H1 (cell line): ENCODE data around the gene TWNK. TPM values are rescaled to one million over a fixed set of nuclear protein-coding genes. Genes with fewer than 3 reads are reported as not detected.

ENCODE experiments used
- BACH1 ChIP-seq: IDR thresholded peaks from 2 replicates; pipeline ENCODE4 v1.6.1; 2012; ENCODE audit warnings: low read length, improper control_type of control experiment
- EZH2 ChIP-seq: fragments of 200-600 bp; sonication (generic); IDR thresholded peaks from 2 replicates; pipeline ENCODE4 v1.7.1; 2012; ENCODE audit warnings: low read depth, mild to moderate bottlenecking, moderate library complexity, low read length, inconsistent platforms; ENCODE audit not compliant: severe bottlenecking
- JUND ChIP-seq: IDR thresholded peaks from 2 replicates; pipeline ENCODE4 v1.6.1; 2011; ENCODE audit warnings: mild to moderate bottlenecking, improper control_type of control experiment, low read length
- NANOG ChIP-seq: IDR thresholded peaks from 2 replicates; pipeline ENCODE4 v1.6.1; 2011; ENCODE audit warnings: low read length, low read depth, mild to moderate bottlenecking, inconsistent platforms; ENCODE audit not compliant: insufficient read depth, poor library complexity, severe bottlenecking
- NRF1 ChIP-seq: IDR thresholded peaks from 2 replicates; pipeline ENCODE4 v1.6.1; 2011; ENCODE audit warnings: mild to moderate bottlenecking, low read depth, low read length, improper control_type of control experiment
- POLR2A ChIP-seq, 2 experiments: IDR thresholded peaks; 1 replicate in 1 of 2; 2 replicates in 1 of 2; pipeline ENCODE4 v1.6.1; 2011; ENCODE audit warnings: low read depth in 2 of 2, low read length in 2 of 2, mild to moderate bottlenecking in 2 of 2; ENCODE audit errors: control extremely low read depth in 1 of 2
- RFX5 ChIP-seq: IDR thresholded peaks from 2 replicates; pipeline ENCODE4 v1.6.1; 2011; ENCODE audit warnings: low read depth, low read length, improper control_type of control experiment, borderline replicate concordance
- SAP30 ChIP-seq: fragments of 300-600 bp; sonication (generic); IDR thresholded peaks from 2 replicates; pipeline ENCODE4 v1.7.1; 2012; ENCODE audit warnings: low read length, moderate library complexity, mild to moderate bottlenecking, inconsistent platforms; ENCODE audit not compliant: insufficient read depth, insufficient replicate concordance
- SIX5 ChIP-seq: IDR thresholded peaks from 2 replicates; pipeline ENCODE4 v1.6.1; 2011; ENCODE audit warnings: mild to moderate bottlenecking, low read depth, low read length
- TBP ChIP-seq: IDR thresholded peaks from 2 replicates; pipeline ENCODE4 v1.6.1; 2011; ENCODE audit warnings: low read depth, low read length, improper control_type of control experiment
- TEAD4 ChIP-seq: IDR thresholded peaks from 2 replicates; pipeline ENCODE4 v1.6.1; 2012; ENCODE audit warnings: low read depth, low read length, inconsistent platforms, mixed read lengths
- polyA plus RNA-seq, 7 experiments: library from polyadenylated mRNA; depleted of rRNA in 3 of 7; stranded (reverse) in 5 of 7; unstranded in 2 of 7; fragments of >200 nt in 5 of 7; fragments of 200-250 nt in 2 of 7; gene quantifications; 1 replicate in 5 of 7; 2 replicates in 1 of 7; 4 replicates in 1 of 7; pipeline versions ENCODE4 v1.2.1 to v1.2.3, GENCODE V29; 2011 to 2013; ENCODE audit warnings: missing spikeins in 2 of 7, mixed read lengths in 2 of 7
- total RNA-seq: library from RNA; stranded (reverse); fragmentation: NEBNext Ultra II Directional; extraction: Animal tissue kit (Norgen Biotek cat#: 25700); gene quantifications from 2 replicates; pipeline ENCODE4 v1.2.1, GENCODE V29; 2021

TWNK gene
- total and polyA plus RNA-seq, 2 of the 8 experiments (the other 6 are each of a cell fraction or from before 2014, with no cell fraction given), result 15.4 to 32.5 TPM

DNA sequence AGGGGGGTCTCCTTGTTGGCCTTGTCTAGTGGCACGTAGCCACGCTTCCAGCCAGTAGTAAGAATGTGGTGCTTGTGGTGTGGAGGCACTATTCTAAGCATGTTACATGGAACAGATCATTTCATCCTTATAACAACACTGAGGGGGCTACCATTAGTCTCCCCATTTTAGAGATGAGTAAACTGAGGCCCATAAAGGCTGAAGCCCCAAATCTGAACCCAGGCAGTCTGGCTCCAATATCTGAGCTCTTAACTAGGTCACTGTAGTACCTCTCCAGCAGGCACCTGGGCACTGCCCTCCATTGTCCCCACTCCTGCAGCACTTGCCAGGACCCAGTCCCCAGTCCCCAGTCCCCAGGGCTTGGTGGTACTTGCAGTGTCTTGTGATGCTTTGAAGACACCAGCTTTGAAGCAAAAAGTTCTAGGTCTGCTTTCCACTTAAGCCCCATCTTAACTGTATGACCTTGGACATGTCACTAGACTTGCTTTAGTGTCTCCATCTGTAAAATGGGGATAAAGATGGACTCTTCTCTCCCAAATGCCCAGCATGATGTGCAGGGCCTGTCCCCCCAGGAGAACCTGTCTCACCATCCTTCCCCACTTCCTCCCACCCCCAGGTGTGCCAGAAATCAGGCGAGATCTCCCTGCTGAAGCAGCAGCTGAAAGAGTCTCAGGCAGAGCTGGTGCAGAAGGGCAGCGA lies 18.7 kb downstream of the TWNK start (continued):
- TF ChIP-seq RFX5, result no peak
- no peak for TF ChIP-seq NRF1
- TF ChIP-seq TEAD4, result no peak
- no peak for TF ChIP-seq NANOG
- TF ChIP-seq BACH1, result no peak
- TF ChIP-seq JUND, result no peak
- no peak for TF ChIP-seq POLR2A (IDR thresholded peaks at IDR 0.05; ENCODE audit: control extremely low read depth in 1 of 2, low read depth in 2 of 2, low read length in 2 of 2)
- no peak for TF ChIP-seq SAP30
- TF ChIP-seq SIX5, result no peak
- TF ChIP-seq TBP, result no peak
- TF ChIP-seq EZH2, result no peak
